Calu3 (cell line): Measurements from ENCODE around the gene TMEM39B. TPM values are rescaled to one million over a fixed set of nuclear protein-coding genes. Genes with fewer than 3 reads are reported as not detected.

ENCODE experiments used
- BruUV-seq: library from RNA; stranded (reverse); fragments of 400-500 nt; replicated peaks from 2 replicates; lab custom pipeline; 2021; lab: Mats Ljungman, UMichigan
- CTCF ChIA-PET: fragments of 300-600 bp; sonication (Branson Sonifier 250); formaldehyde crosslinking; loops from one replicate; lab custom pipeline; 2022; ENCODE audit warnings: antibody characterized with exemption; lab: Charles Lee
- DNase-seq: peaks from one replicate; pipeline ENCODE4 v3.0.0; 2022
- H3K27ac Mint-ChIP-seq: one replicate; pipeline ENCODE4 v1.8.0; 2022; ENCODE audit warnings: mixed read lengths; ENCODE audit not compliant: unreplicated experiment
- H3K27me3 Mint-ChIP-seq: one replicate; pipeline ENCODE4 v1.8.0; 2022; ENCODE audit warnings: mixed read lengths; ENCODE audit not compliant: unreplicated experiment
- H3K36me3 Mint-ChIP-seq: one replicate; pipeline ENCODE4 v1.8.0; 2022; ENCODE audit warnings: mild to moderate bottlenecking, moderate library complexity, mixed read lengths; ENCODE audit not compliant: insufficient read depth, unreplicated experiment
- H3K4me1 Mint-ChIP-seq: one replicate; pipeline ENCODE4 v1.8.0; 2022; ENCODE audit warnings: mild to moderate bottlenecking, low read depth, mixed read lengths; ENCODE audit not compliant: unreplicated experiment
- H3K4me3 Mint-ChIP-seq: one replicate; pipeline ENCODE4 v1.8.0; 2022; ENCODE audit warnings: mild to moderate bottlenecking, low read depth, moderate library complexity, mixed read lengths; ENCODE audit not compliant: unreplicated experiment
- H3K9me3 Mint-ChIP-seq: one replicate; pipeline ENCODE4 v1.8.0; 2022; ENCODE audit warnings: low read depth, mixed read lengths; ENCODE audit not compliant: unreplicated experiment
- CTCF ChIP-seq: fragments of 200-600 bp; IDR thresholded peaks from one replicate; pipeline ENCODE4 v1.8.0; 2022; ENCODE audit warnings: antibody characterized with exemption; ENCODE audit not compliant: unreplicated experiment
- intact Hi-C: fragments of 100-400 bp; cut with micrococcal nuclease; formaldehyde crosslinking; loops from one replicate; pipeline ENCODE4 v1.10.0; 2022; ENCODE audit not compliant: unreplicated experiment
- total RNA-seq: library from RNA; stranded (reverse); gene quantifications from 2 replicates; pipeline ENCODE4 v1.2.3, GENCODE V29; 2022

Gene TMEM39B
- total RNA-seq, 1 experiment from 2014 or later: 19.5 TPM

GRCh38 chr1:32066489-32066873 is 6.3 kb upstream of the TMEM39B start:
- Mint-ChIP-seq H3K9me3 (no peaks in the 10 kb centered on the region), H3K36me3 (peaks cover 72% of the 10 kb centered on the region), H3K4me3 (no peak overlapping the region), H3K27ac (peak overlapping the region; percentile 60), H3K4me1 (peaks cover 22% of the 10 kb centered on the region), H3K27me3 (peaks cover 10% of the 10 kb centered on the region)
- no TSS peak for BruUV-seq
- peak; percentile 73 for DNase-seq
- CTCF ChIA-PET: interaction anchor here (1.3 kb wide), 1 partner anchor 42 kb away, joined by 3 read pairs; the partner anchor contains the start of gene KPNA6
- TF ChIP-seq CTCF: no peak
- intact Hi-C loops: loop anchor here (2.0 kb wide), 1 partner anchor 42 kb away; the partner anchor contains the start of gene KPNA6

- no peak for TF ChIP-seq CTCF
- Mint-ChIP-seq H3K27ac (no peak overlapping the region), H3K4me1 (peaks cover 20% of the 10 kb centered on the region), H3K9me3 (no peaks in the 10 kb centered on the region), H3K36me3 (peaks cover 71% of the 10 kb centered on the region), H3K27me3 (peaks cover 10% of the 10 kb centered on the region), H3K4me3 (no peak overlapping the region)
- no peak for DNase-seq
- intact Hi-C loops: no loop called here
- TSS peak; percentile 17 for BruUV-seq
- CTCF ChIA-PET: no interaction called here
Observed at GRCh38 chr1:32068957-32069588, 3.7 kb upstream of the TMEM39B start.

- CTCF ChIA-PET: interaction anchor here (1.1 kb wide), 1 partner anchor 10 kb away, joined by 3 read pairs; no protein-coding TSS in a partner anchor
- H3K36me3 Mint-ChIP-seq: peaks cover 48% of the 10 kb centered on the region
- no peaks in the 10 kb centered on the region for H3K9me3 Mint-ChIP-seq
- no TSS peak for BruUV-seq
- H3K4me3 Mint-ChIP-seq: peak overlapping the region; percentile 100
- TF ChIP-seq CTCF: no peak
- peak overlapping the region; percentile 81 for H3K27ac Mint-ChIP-seq
- H3K27me3 Mint-ChIP-seq: peaks cover 10% of the 10 kb centered on the region
- DNase-seq: no peak
- intact Hi-C loops: no loop called here
- peaks cover 20% of the 10 kb centered on the region for H3K4me1 Mint-ChIP-seq
Observed at GRCh38 chr1:32071758-32072621, 749 bp upstream of the TMEM39B start.

- intact Hi-C loops: no loop called here
- Mint-ChIP-seq H3K27me3 (peaks cover 8% of the 10 kb centered on the region), H3K36me3 (peaks cover 36% of the 10 kb centered on the region), H3K27ac (peak overlapping the region; percentile 81), H3K9me3 (no peaks in the 10 kb centered on the region), H3K4me1 (peaks cover 20% of the 10 kb centered on the region), H3K4me3 (peak overlapping the region; percentile 100)
- no peak for DNase-seq
- TSS peak; percentile 23 for BruUV-seq
- CTCF ChIA-PET: interaction anchor here (0.6 to 1.4 kb wide), 9 partner anchors 9 to 1893 kb away, joined by 3 to 5 read pairs (median 4); partner anchors contain the start of gene KPNA6
- TF ChIP-seq CTCF: no peak
Observed at GRCh38 chr1:32073299-32074229, 825 bp downstream of the TMEM39B start.
